ENCODE data around the gene PIK3R4.

Gene PIK3R4

DNA sequence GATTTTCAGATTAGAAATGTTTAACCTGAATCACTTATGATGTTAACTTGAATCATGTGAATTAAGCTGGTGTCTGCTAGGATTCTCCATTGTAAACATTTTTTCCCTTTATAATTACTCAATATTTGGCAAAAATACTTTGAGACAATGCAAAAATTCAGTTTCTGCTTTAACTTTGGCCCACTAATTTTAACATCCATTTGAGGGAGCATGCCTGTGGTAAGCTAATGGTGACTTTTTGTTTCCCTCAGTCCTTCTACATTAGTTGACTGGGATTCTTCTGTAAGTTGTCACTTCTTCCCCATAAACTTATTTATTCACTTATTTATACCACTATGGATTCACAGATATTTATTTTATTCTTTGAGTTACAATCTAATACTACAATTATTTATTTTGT, 59.3 kb downstream of the PIK3R4 start:
- no peak for DNase-seq

DNA sequence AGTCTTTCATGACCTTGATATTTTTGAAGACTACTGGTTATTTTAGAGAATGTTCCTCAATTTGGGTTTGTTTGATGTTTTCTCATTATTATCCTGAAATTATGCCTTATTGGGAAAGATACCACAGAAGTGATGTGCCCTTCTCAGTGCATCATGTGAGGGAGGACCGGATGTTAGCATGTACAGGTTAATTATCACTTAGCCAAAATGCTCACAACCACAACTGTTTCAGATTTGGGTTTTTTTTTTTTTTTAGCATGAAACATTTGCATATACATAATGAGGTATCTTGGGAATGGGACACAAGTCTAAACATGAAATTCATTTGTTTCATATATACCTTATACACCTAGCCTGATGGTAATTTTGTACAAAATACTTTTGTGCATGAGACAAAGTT, 59.8 kb downstream of the PIK3R4 start:
- DNase-seq, result no peak

DNA sequence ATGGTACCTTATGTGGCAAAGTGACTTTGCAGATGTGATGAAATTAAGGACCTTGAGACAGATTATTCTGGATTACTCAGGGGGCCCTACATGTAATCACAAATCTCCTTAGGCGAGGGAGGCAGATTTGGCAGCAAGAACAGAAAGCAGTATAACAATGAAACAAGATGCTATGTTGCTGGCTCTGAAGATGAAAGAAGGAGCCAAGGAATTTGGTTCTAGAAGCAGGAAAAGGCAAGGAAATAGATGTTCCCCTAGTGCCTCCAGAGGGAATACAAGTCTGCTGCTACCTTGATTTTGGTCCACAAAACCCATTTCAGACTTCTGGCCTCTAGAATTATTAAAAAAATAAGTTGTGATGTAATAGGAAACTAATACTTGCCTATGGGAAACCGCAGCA, 64.5 kb downstream of the PIK3R4 start:
- DNase-seq, result no peak

DNA sequence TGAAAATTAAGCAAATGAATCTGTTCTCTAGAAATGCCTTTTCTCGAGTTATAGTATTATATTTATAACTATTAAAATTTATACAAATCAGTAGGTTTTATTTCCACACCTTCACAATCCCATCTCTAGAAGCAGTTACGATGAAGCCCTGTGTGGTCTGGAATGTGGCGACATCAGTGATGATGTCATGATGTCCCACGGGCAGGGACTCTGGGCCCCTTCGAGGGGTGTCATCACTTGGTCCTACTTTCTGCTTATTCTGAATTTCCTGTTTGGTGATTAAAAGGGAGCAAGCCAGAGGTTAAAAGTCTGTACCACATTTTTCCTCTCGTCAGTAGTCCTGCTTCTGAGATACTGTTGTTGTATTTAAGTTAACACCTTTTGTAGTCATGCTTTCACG, 67.4 kb downstream of the PIK3R4 start:
- no peak for DNase-seq

GRCh38 chr3:130677343-130677742, 69.3 kb downstream of the PIK3R4 start:
- no peak for DNase-seq

DNA sequence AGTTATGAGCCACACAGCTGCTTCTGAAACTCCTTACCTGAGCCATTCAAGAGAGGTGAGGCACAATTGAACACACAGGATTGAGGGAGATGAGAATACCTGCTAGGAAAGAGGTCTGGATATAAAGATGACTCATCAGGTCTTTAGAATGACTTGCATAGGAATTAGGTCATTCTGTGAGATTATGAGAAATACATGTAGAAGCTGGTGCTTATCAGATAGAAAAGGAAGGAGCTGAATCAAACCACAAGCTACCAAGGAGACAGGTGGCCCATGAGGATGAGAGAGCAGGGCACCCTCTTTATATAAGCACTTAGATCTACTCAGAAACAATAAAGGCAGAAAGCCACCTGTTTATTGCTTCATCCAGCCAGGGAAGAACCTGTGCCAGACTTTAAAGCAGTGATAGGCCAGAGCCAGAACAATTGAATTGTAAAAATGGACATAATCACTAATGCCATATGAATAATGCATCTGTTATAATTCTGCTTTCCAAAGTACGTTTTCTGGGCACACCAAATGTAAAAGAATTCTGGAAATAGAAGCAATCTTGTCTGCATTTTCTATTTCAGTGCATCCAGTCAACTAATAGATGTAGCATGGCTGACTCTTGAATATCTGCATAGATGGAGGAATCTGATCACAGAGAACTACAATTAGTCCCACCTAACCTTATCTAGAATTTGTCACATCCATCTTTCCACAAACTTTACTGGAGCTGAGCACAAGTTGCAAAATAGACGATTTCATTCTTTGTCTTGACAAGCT, 74.9 kb downstream of the PIK3R4 start:
- DNase-seq, result no peak

DNA sequence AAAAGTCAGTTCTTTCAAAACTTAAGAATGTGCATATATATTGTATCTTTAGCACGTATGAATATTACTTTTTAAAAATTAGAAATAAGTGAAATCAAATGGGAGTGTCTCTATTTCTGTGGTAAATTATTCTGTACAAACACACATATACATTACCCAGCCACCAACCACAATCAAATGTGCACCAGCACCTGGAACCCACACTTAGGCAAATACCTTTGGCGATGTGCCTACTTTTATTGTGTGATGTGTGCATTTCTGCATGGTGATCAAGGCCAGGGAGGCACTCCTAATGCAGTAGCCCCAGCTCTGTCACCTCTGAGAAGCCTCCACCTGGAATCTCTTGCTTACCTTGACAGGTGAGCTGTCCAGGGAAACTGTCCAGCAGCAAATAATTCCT, 76.9 kb downstream of the PIK3R4 start:
- no peak for DNase-seq

- DNase-seq, result no peak
Measured at GRCh38 chr3:130663092-130663491, 83.5 kb downstream of the PIK3R4 start.

DNA sequence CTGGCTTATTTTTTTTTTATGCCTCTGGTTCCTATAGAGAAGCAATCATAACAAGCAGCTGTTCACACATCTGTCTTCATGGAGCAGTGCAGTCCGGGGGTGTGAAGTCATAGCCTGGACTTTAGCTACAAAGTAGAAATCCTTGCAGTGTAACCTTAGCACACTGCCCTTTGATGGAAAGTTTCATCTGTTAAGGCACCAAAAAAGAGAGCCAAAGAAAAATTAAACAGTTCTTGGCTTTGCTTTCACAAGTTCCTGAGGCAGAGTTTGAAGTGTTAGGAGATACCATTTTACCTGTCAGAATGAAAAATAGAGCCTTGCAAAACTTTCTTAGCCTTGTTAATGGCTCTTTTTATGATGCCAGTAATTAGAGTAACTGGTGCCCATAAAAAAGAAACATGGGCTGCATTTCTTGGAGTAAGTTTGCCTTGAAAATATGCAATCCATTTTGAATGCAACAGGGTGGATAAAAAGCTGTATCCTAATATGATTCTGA, 84.1 kb downstream of the PIK3R4 start:
- no peak for DNase-seq

- DNase-seq, result no peak
Measured at GRCh38 chr3:130661140-130661891, 85.3 kb downstream of the PIK3R4 start.

- DNase-seq, result no peak
Measured at GRCh38 chr3:130659911-130660310, 86.7 kb downstream of the PIK3R4 start.

DNA sequence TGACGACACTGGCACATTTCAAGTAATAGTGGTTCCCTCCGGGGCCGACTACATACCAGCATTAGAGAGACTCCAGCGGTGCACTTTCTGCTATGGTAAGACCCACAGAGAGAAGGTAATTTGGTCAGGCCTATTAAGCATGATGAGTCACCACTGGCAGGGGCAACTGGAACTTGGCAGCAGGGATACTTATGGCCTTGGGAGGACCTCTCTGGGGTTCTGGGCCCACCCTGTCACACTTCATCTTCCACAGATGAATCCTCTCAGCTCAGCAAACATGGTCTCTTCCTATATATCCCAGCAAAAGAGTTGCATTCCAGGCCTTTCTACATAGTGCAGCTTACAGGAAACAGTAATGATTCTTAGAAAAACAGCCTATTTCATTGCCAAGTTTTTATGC, 88.0 kb downstream of the PIK3R4 start:
- DNase-seq, result no peak

- no peak for DNase-seq
Measured at GRCh38 chr3:130656627-130657026, 90.0 kb downstream of the PIK3R4 start.

DNA sequence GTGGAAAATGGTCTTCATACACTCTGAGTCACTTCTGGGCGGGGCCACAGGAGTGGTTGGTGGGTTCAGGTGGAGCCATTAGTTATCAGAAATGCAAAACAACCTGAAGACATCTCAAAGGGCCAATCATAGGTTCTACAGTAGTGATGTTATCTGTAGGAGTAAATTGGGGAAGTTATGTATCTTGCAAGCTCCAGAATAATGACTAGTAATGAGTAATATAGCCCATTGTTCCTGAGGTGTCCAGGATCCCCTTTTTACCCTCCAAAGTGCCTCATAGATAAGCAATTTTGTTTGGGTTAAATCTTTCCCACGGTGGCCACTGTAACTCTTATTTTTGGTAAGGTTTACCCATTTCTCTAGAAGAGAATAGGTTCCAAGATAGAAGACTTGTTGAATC, 91.7 kb downstream of the PIK3R4 start:
- peak in 1 of 2 experiments; percentile 11 for DNase-seq

DNA sequence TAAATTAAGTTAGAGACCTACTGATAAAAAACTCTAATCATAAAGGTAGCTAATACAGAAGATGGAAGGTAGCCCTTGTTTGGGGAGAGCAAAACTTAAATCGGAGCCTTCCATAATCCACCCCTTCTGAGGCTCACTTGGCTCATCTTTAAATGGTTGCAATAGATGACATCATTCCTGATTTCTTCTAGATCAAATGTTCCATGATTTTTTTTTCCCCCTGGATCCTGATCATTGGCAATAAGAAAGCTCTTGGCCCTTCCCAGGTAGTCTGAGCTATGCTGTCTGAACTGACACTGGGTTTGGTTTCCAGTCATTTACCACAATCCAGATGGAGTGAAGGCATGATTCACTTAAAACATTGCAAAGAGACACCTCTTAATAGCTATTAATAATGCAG, 92.5 kb downstream of the PIK3R4 start:
- no peak for DNase-seq

DNA sequence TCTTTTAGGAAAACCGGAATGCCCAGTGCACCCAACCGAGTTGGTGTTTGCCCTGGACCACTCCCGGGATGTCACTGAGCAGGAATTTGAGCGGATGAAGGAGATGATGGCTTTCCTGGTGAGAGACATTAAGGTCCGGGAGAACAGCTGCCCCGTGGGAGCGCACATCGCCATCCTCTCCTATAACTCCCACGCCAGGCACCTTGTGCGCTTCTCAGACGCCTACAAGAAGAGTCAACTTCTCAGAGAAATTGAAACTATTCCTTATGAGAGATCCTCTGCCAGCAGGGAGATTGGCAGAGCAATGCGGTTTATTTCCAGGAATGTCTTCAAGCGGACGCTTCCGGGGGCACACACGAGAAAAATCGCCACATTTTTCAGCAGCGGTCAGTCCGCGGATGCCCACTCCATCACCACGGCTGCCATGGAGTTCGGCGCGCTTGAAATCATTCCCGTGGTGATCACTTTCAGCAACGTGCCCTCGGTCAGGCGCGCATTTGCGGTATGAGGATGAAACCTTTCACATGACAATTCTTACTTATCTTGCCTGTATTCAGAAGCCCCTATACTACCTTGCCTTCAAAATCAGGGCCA, 97.5 kb downstream of the PIK3R4 start:
- DNase-seq, result no peak

DNA sequence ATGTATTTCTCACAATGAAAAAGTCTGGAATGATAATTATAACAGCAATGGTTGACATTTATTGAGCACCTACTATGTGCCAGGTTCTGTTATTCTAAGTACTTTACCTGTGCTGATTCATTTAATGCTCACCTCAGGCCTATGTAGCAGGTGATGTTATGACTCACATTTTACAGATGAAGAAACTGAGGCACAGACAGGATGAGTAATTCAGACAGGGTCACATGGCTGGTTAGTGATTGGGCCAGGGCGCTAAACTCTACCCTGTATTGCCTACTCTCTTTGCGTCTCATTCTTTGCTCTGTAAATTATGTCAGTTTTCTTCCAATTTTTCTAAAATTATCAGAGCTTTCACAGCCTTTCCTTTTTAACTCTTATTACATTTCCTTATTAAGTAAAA, 98.3 kb downstream of the PIK3R4 start:
- no peak for DNase-seq

- DNase-seq, result no peak
Measured at GRCh38 chr3:130645261-130645660, 101.4 kb downstream of the PIK3R4 start.

GRCh38 chr3:130644628-130645253, 101.9 kb downstream of the PIK3R4 start:
- no peak for DNase-seq

DNA sequence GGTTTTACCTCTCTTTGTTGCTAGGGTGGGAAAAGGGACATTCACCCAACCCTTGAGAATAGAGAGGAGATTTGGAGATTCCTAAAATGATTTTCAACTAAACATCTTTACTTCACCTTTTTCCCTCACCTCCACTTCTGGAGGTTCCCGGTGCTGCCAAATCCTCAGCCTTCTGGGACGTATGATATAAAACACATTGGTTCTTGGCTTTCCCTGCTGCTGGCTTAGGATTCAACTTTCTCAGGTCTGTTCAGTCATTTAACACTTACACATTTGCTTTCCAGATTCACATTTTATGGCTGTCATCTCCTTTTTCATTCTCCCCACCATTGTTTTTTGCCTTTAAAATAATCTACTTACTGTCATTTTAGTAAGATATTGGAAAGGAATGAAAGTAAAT, 106.6 kb downstream of the PIK3R4 start:
- no peak for DNase-seq

DNA sequence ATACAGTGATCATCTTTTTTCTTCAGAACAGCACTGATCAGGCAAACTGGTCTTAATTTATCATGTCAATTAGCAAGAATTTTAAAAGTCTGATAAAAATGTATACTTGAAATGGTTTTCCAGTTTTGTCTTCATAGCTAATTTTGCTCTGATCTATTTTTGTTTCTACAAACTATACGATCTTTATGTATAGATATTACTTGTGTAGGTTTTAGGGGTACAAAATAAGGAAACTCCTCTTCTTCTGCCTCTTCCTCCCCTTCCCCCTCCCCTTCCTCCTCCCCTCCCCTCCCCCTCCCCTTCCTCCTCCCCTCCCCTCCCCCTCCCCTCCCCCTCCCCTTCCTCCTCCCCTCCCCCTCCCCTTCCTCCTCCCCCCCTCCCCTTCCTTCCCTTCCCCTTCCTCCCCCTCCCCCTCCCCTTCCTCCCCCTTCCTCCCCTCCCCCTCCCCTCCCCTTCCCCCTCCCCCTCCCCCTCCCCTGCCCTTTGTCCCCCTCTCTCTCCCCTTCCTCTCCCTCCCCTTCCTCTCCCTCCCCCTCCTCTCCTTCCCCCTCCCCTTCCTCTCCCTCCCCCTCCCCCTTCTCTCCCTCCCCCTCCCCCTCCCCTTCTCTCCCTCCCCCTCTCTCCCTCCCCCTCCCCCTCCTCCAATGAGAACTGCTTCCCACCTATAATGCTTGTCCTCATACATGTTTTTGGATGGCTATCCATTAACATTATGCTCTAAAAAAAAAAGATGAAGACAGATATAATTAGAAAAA, 110.0 kb downstream of the PIK3R4 start:
- DNase-seq, result no peak

DNA sequence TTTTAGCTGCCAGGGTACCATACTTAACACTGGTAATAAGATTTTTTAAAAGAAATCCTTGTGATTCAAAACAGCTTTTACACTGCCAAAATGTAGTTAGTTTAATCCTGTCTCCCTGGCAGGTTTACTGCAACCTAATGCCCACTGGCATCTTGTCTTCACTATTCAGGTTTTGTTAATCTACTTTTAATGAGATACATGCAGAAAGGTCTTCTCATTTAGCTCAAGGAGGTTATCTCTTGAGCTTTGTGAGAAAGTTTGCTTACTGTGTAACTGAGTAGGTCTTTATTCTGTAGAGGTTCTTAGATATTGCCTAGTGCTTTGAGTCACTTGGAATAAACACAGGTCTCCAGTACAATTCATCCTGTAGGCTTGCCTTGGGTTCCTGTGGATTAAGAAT, 110.7 kb downstream of the PIK3R4 start:
- DNase-seq, result no peak

- no peak for DNase-seq
Measured at GRCh38 chr3:130635285-130635684, 111.3 kb downstream of the PIK3R4 start.

All from Kasumi-1 (cell line).